WTC11 (cell line): Measurements from ENCODE around the gene CARMIL3. TPM values are rescaled to one million over a fixed set of nuclear protein-coding genes. Genes with fewer than 3 reads are reported as not detected.

Experiments
- ATAC-seq: fragments of 200-7000 bp; cut with Tn5 transposase; 2 replicates; pipeline ENCODE4 v1.10.0; 2021; ENCODE audit warnings: mild to moderate bottlenecking, moderate library complexity
- CTCF ChIA-PET: fragments of 300-600 bp; sonication (Branson Sonifier 250); formaldehyde crosslinking; loops from one replicate; lab custom pipeline; 2021; ENCODE audit warnings: antibody characterized with exemption; lab: Charles Lee
- POLR2A ChIA-PET: fragments of 350-600 bp; sonication (Branson Sonifier 250); formaldehyde crosslinking; loops from one replicate; lab custom pipeline; 2021; ENCODE audit warnings: antibody characterized with exemption; lab: Charles Lee
- DNase-seq: peaks from one replicate; pipeline ENCODE4 v3.0.0; 2021; ENCODE audit warnings: low spot score
- H3K27ac Mint-ChIP-seq: 2 replicates; pipeline ENCODE4 v1.8.0; 2021; ENCODE audit warnings: mixed read lengths
- H3K27me3 Mint-ChIP-seq: 2 replicates; pipeline ENCODE4 v1.8.0; 2021; ENCODE audit warnings: low read depth, mild to moderate bottlenecking, moderate library complexity, mixed read lengths
- H3K36me3 Mint-ChIP-seq: 2 replicates; pipeline ENCODE4 v1.8.0; 2021; ENCODE audit warnings: mixed read lengths
- H3K4me1 Mint-ChIP-seq: 2 replicates; pipeline ENCODE4 v1.8.0; 2022; ENCODE audit warnings: mixed read lengths
- H3K4me3 Mint-ChIP-seq: 2 replicates; pipeline ENCODE4 v1.8.0; 2021; ENCODE audit warnings: mild to moderate bottlenecking, moderate library complexity, mixed read lengths
- H3K9me3 Mint-ChIP-seq: 2 replicates; pipeline ENCODE4 v1.8.0; 2021; ENCODE audit warnings: mixed read lengths
- CBFB ChIP-seq: sonication (generic); formaldehyde crosslinking; IDR thresholded peaks from 2 replicates; pipeline ENCODE4 v1.8.1; 2022; ENCODE audit warnings: mild to moderate bottlenecking, low read depth, missing genetic modification reagents
- CREM ChIP-seq: sonication (generic); formaldehyde crosslinking; IDR thresholded peaks from 2 replicates; pipeline ENCODE4 v1.8.1; 2022; ENCODE audit warnings: mild to moderate bottlenecking, missing genetic modification reagents, moderate library complexity
- FOXP1 ChIP-seq: sonication (generic); formaldehyde crosslinking; IDR thresholded peaks from 2 replicates; pipeline ENCODE4 v1.8.0; 2022; ENCODE audit warnings: missing genetic modification reagents, mild to moderate bottlenecking, moderate library complexity, borderline replicate concordance
- GTF2I ChIP-seq: fragments of 250-450 bp; sonication (Bioruptor Pico); conservative IDR thresholded peaks from 2 replicates; pipeline ENCODE4 v1.4.0; 2021; ENCODE audit warnings: mild to moderate bottlenecking
- JUN ChIP-seq: sonication (generic); formaldehyde crosslinking; IDR thresholded peaks from 2 replicates; pipeline ENCODE4 v1.8.0; 2023; ENCODE audit warnings: mild to moderate bottlenecking, missing genetic modification reagents
- KAT7 ChIP-seq: sonication (generic); formaldehyde crosslinking; IDR thresholded peaks from 2 replicates; pipeline ENCODE4 v1.8.1; 2023; ENCODE audit warnings: missing genetic modification reagents, mild to moderate bottlenecking, borderline replicate concordance
- NFATC4 ChIP-seq: fragments of 250-450 bp; sonication (Bioruptor Pico); IDR thresholded peaks from 2 replicates; pipeline ENCODE4 v1.9.0; 2021; ENCODE audit warnings: mild to moderate bottlenecking
- PRRX2 ChIP-seq: fragments of 250-450 bp; sonication (Bioruptor Pico); IDR thresholded peaks from 2 replicates; pipeline ENCODE4 v1.8.0; 2021; ENCODE audit warnings: mild to moderate bottlenecking
- SMAD4 ChIP-seq: sonication (generic); formaldehyde crosslinking; IDR thresholded peaks from 2 replicates; pipeline ENCODE4 v1.8.0; 2022; ENCODE audit warnings: mild to moderate bottlenecking, missing genetic modification reagents
- SOX15 ChIP-seq: fragments of 250-450 bp; sonication (Bioruptor Pico); IDR thresholded peaks from 2 replicates; pipeline ENCODE4 v1.9.0; 2021; ENCODE audit warnings: mild to moderate bottlenecking
- ZNF121 ChIP-seq: sonication (generic); formaldehyde crosslinking; IDR thresholded peaks from 2 replicates; pipeline ENCODE4 v1.8.0; 2023; ENCODE audit warnings: missing genetic modification reagents
- ZNF219 ChIP-seq: sonication (generic); formaldehyde crosslinking; IDR thresholded peaks from 2 replicates; pipeline ENCODE4 v1.8.0; 2023; ENCODE audit warnings: missing genetic modification reagents, mild to moderate bottlenecking, borderline replicate concordance
- ZNF263 ChIP-seq: sonication (generic); formaldehyde crosslinking; IDR thresholded peaks from 2 replicates; pipeline ENCODE4 v1.8.1; 2022; ENCODE audit warnings: low read depth, mild to moderate bottlenecking, moderate library complexity, missing genetic modification reagents
- total RNA-seq: library from RNA; stranded (reverse); gene quantifications from 3 replicates; pipeline ENCODE4 v1.2.3, GENCODE V29; 2021
- TF ChIP-seq, protein P1 (sequence below): fragments of 250-450 bp; sonication (Bioruptor Pico); conservative IDR thresholded peaks from 2 replicates; pipeline ENCODE4 v1.9.0; 2021; ENCODE audit warnings: mild to moderate bottlenecking
- TF ChIP-seq, protein P2 (sequence below): sonication (generic); formaldehyde crosslinking; IDR thresholded peaks from 2 replicates; pipeline ENCODE4 v1.8.0; 2022; ENCODE audit warnings: mild to moderate bottlenecking, missing genetic modification reagents
- TF ChIP-seq, protein P3 (sequence below): fragments of 250-450 bp; sonication (Bioruptor Pico); IDR thresholded peaks from 2 replicates; pipeline ENCODE4 v1.9.0; 2021; ENCODE audit warnings: mild to moderate bottlenecking
- TF ChIP-seq, protein P4 (sequence below): sonication (generic); formaldehyde crosslinking; IDR thresholded peaks from 2 replicates; pipeline ENCODE4 v1.8.1; 2022; ENCODE audit warnings: missing genetic modification reagents, borderline replicate concordance
- TF ChIP-seq, protein P5 (sequence below): sonication (generic); formaldehyde crosslinking; conservative IDR thresholded peaks from 2 replicates; pipeline ENCODE4 v1.8.1; 2023; ENCODE audit warnings: mild to moderate bottlenecking, low read depth, missing genetic modification reagents, moderate library complexity
- TF ChIP-seq, protein P6 (sequence below): fragments of 250-450 bp; sonication (Bioruptor Pico); IDR thresholded peaks from 2 replicates; pipeline ENCODE4 v2.1.2; 2022; ENCODE audit warnings: mild to moderate bottlenecking, moderate library complexity
- TF ChIP-seq, protein P7 (sequence below): sonication (generic); formaldehyde crosslinking; IDR thresholded peaks from 2 replicates; pipeline ENCODE4 v1.8.1; 2022; ENCODE audit warnings: low read depth, mild to moderate bottlenecking, moderate library complexity, missing genetic modification reagents, borderline replicate concordance

Gene CARMIL3
- total RNA-seq, 1 experiment from 2014 or later = 13.0 TPM

DNA sequence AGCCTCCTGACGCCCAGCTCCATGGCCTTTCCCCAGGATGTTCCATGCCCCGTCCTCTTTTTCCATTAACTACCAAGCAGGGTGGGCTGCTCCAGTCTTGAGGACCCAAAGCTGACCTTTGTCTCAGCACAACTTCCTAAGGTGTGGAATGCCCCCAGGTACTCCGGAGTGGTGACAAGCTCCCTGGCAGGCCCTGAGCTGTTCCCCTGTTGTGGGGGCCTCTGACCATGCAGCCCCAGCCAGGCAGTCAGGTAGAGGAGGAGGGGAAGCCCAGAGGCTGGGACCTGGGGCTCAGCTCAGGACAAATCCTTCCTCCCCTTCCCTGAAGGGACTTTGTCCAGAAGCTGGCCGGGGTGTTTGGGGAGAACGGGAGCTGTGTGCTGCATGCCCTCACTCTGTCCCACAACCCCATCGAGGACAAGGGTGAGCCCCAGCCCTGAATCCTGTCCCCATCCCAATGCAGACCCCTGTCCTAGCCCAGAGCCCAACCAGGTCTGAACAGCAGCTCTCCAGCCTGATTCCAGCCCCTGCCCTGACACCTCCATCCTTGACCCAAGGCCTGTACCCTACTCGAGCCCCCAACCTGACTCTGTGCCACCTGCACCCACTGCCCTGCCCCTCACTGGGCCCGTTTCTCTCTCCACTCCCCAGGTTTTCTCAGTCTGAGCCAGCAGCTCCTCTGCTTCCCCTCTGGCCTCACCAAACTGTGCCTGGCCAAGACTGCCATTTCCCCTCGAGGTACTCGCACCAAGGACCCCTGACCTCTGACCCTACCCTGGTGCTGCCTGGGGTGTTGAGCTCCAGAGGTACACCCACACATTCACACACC lies 4.4 kb downstream of the CARMIL3 start:
- DNase-seq = no peak
- H3K4me1 Mint-ChIP-seq = peaks cover 15% of the 10 kb centered on the region
- H3K9me3 Mint-ChIP-seq = no peaks in the 10 kb centered on the region
- H3K36me3 Mint-ChIP-seq = no peaks in the 10 kb centered on the region
- CTCF ChIA-PET = interaction anchor here (0.7 to 4.9 kb wide), 8 partner anchors 24 to 186 kb away, joined by 3 to 320 read pairs (median 36); partner anchors contain the start of genes DCAF11, IRF9, NRL and PCK2
- H3K27me3 Mint-ChIP-seq = no peaks in the 10 kb centered on the region; the same call in 1 of the 2 replicates
- no peak overlapping the region for H3K4me3 Mint-ChIP-seq
- H3K27ac Mint-ChIP-seq = no peak overlapping the region
- POLR2A ChIA-PET = interaction anchor here (1.0 to 3.6 kb wide), 2 partner anchors 37 kb away, joined by 3 to 38 read pairs; partner anchors contain the start of gene PCK2
- ATAC-seq = no peak
- TF ChIP-seq, protein P1, sequence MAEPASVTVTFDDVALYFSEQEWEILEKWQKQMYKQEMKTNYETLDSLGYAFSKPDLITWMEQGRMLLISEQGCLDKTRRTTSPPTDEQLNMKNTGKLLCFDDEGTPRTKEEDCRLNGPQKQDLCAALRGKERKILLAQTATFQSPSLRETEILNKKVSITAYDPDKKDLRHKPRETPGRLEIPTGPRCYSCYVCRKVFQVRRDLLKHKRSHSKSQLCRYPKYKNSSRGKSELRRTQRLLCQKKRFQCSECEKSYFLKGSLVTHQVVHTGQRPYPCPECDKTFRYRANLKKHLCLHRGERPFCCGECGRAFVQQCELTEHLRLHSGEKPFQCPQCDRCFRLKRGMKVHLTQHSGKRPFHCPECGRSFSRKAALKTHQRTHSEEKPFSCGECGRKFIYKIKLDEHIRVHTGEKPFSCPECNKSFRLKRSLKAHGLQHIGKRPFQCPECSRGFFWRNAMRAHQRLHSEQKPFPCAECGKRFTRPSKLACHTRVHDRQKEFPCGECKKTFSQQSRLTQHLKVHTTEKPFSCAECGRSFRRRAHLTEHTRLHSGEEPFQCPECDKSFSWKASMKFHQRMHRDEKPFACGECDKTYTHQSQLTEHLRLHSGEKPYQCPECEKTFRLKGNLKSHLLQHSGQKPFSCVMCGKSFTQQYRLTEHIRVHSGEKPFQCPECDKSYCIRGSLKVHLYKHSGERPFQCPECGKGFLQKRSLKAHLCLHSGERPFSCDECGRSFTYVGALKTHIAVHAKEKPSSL (CRISPR knock-in tag) = no peak
- TF ChIP-seq SMAD4 (CRISPR knock-in tag) = no peak
- no peak for TF ChIP-seq SOX15 (CRISPR knock-in tag)
- TF ChIP-seq, protein P2, sequence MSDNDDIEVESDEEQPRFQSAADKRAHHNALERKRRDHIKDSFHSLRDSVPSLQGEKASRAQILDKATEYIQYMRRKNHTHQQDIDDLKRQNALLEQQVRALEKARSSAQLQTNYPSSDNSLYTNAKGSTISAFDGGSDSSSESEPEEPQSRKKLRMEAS (CRISPR knock-in tag) = no peak
- TF ChIP-seq CREM (CRISPR knock-in tag) = no peak
- TF ChIP-seq CBFB (CRISPR knock-in tag) = no peak
- no peak for TF ChIP-seq ZNF263 (CRISPR knock-in tag)
- TF ChIP-seq, protein P3, sequence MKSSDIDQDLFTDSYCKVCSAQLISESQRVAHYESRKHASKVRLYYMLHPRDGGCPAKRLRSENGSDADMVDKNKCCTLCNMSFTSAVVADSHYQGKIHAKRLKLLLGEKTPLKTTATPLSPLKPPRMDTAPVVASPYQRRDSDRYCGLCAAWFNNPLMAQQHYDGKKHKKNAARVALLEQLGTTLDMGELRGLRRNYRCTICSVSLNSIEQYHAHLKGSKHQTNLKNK (CRISPR knock-in tag) = no peak
- TF ChIP-seq JUN (CRISPR knock-in tag) = no peak
- TF ChIP-seq NFATC4 (CRISPR knock-in tag) = no peak
- no peak for TF ChIP-seq FOXP1
- TF ChIP-seq, protein P4, sequence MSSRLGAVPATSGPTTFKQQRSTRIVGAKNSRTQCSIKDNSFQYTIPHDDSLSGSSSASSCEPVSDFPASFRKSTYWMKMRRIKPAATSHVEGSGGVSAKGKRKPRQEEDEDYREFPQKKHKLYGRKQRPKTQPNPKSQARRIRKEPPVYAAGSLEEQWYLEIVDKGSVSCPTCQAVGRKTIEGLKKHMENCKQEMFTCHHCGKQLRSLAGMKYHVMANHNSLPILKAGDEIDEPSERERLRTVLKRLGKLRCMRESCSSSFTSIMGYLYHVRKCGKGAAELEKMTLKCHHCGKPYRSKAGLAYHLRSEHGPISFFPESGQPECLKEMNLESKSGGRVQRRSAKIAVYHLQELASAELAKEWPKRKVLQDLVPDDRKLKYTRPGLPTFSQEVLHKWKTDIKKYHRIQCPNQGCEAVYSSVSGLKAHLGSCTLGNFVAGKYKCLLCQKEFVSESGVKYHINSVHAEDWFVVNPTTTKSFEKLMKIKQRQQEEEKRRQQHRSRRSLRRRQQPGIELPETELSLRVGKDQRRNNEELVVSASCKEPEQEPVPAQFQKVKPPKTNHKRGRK = no peak

DNA sequence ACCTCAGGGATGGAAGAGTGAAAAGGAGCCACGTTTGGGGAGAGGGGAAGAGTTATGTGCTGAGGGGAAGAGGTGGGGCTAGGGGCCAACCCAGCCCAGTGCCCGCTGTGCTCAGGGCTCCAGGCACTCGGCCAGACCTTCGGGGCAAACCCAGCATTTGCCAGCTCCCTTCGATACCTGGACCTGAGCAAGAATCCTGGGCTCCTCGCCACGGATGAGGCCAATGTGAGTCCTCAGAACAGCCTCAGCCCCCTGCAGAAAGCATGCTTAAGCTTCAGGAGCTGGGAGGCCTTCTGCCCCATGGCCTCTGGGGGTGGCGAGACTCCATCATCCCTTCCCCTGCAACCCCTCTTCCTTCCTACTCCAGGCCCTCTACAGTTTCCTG lies 5.0 kb downstream of the CARMIL3 start:
- ChIA-PET POLR2A (interaction anchor here (3.6 kb wide), 1 partner anchor 37 kb away, joined by 38 read pairs; the partner anchor contains the start of gene PCK2), CTCF (interaction anchor here (0.8 to 4.9 kb wide), 9 partner anchors 11 to 215 kb away, joined by 3 to 320 read pairs (median 19); partner anchors contain the start of genes DCAF11, IRF9, NRL and PCK2)
- ATAC-seq (no peak), DNase-seq (no peak)
- no peaks in the 10 kb centered on the region for H3K27me3 Mint-ChIP-seq
- no peak overlapping the region for H3K27ac Mint-ChIP-seq
- peaks cover 13% of the 10 kb centered on the region for H3K4me1 Mint-ChIP-seq
- no peaks in the 10 kb centered on the region for H3K36me3 Mint-ChIP-seq
- H3K9me3 Mint-ChIP-seq = no peaks in the 10 kb centered on the region
- H3K4me3 Mint-ChIP-seq = no peak overlapping the region
- TF ChIP-seq, protein P5, sequence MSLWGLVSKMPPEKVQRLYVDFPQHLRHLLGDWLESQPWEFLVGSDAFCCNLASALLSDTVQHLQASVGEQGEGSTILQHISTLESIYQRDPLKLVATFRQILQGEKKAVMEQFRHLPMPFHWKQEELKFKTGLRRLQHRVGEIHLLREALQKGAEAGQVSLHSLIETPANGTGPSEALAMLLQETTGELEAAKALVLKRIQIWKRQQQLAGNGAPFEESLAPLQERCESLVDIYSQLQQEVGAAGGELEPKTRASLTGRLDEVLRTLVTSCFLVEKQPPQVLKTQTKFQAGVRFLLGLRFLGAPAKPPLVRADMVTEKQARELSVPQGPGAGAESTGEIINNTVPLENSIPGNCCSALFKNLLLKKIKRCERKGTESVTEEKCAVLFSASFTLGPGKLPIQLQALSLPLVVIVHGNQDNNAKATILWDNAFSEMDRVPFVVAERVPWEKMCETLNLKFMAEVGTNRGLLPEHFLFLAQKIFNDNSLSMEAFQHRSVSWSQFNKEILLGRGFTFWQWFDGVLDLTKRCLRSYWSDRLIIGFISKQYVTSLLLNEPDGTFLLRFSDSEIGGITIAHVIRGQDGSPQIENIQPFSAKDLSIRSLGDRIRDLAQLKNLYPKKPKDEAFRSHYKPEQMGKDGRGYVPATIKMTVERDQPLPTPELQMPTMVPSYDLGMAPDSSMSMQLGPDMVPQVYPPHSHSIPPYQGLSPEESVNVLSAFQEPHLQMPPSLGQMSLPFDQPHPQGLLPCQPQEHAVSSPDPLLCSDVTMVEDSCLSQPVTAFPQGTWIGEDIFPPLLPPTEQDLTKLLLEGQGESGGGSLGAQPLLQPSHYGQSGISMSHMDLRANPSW = no peak
- TF ChIP-seq GTF2I (CRISPR knock-in tag) (no peak), ZNF219 (CRISPR knock-in tag) (no peak), SOX15 (CRISPR knock-in tag) (no peak), KAT7 (CRISPR knock-in tag) (no peak), ZNF121 (CRISPR knock-in tag) (no peak), PRRX2 (CRISPR knock-in tag) (no peak)
- TF ChIP-seq, protein P6, sequence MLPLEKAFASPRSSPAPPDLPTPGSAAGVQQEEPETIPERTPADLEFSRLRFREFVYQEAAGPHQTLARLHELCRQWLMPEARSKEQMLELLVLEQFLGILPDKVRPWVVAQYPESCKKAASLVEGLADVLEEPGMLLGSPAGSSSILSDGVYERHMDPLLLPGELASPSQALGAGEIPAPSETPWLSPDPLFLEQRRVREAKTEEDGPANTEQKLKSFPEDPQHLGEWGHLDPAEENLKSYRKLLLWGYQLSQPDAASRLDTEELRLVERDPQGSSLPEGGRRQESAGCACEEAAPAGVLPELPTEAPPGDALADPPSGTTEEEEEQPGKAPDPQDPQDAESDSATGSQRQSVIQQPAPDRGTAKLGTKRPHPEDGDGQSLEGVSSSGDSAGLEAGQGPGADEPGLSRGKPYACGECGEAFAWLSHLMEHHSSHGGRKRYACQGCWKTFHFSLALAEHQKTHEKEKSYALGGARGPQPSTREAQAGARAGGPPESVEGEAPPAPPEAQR (CRISPR knock-in tag) = no peak
- TF ChIP-seq, protein P7, sequence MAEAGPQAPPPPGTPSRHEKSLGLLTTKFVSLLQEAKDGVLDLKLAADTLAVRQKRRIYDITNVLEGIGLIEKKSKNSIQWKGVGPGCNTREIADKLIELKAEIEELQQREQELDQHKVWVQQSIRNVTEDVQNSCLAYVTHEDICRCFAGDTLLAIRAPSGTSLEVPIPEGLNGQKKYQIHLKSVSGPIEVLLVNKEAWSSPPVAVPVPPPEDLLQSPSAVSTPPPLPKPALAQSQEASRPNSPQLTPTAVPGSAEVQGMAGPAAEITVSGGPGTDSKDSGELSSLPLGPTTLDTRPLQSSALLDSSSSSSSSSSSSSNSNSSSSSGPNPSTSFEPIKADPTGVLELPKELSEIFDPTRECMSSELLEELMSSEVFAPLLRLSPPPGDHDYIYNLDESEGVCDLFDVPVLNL = no peak
- TF ChIP-seq, protein P1 (CRISPR knock-in tag) = no peak
